Sigmoid colon (tissue), 7 donors: Measurements from ENCODE around the gene GLMP. TPM values are rescaled to one million over a fixed set of nuclear protein-coding genes. Genes with fewer than 3 reads are reported as not detected.

Experiments
- DNase-seq: peaks from one replicate; pipeline ENCODE4 v3.0.0-alpha.2; 2019
- H3K27ac ChIP-seq, 4 donors: fragments of 200-600 bp; sonication (generic); one replicate each; pipeline ENCODE4 v1.5.1; 2016 to 2019; ENCODE audit warnings: mild to moderate bottlenecking in 1 of 4
- H3K27me3 ChIP-seq, 3 donors: fragments of 200-600 bp; sonication (generic); one replicate each; pipeline ENCODE4 v1.5.1; 2019; ENCODE audit warnings: mild to moderate bottlenecking in 1 of 3
- H3K36me3 ChIP-seq, 4 donors: fragments of 200-600 bp; sonication (generic); one replicate each; pipeline ENCODE4 v1.5.1; 2016 to 2019
- H3K4me1 ChIP-seq, 4 donors: fragments of 200-600 bp; sonication (generic); one replicate each; pipeline ENCODE4 v1.5.1; 2017 to 2019
- H3K4me3 ChIP-seq, 4 donors: fragments of 200-600 bp; sonication (generic); one replicate each; pipeline ENCODE4 v1.5.1; 2017 to 2019; ENCODE audit warnings: mild to moderate bottlenecking in 2 of 4, moderate library complexity in 1 of 4
- H3K9me3 ChIP-seq, 4 donors: fragments of 200-600 bp in 3 of 4; sonication (generic) in 3 of 4; one replicate each; pipeline versions ENCODE4 v1.5.1 to v1.6.1; 2013 to 2019
- EP300 ChIP-seq, 4 donors: sonication (generic); formaldehyde crosslinking; IDR thresholded peaks; one replicate each; pipeline ENCODE4 v1.6.1; 2017; ENCODE audit warnings: antibody characterized with exemption in 4 of 4
- POLR2A ChIP-seq, 2 donors: fragments of 450-650 bp; IDR thresholded peaks; one replicate each; pipeline ENCODE4 v1.6.1; 2016; ENCODE audit warnings: antibody characterized with exemption in 2 of 2, mild to moderate bottlenecking in 2 of 2, moderate library complexity in 2 of 2
- POLR2AphosphoS5 ChIP-seq, 4 donors: sonication (generic); formaldehyde crosslinking; IDR thresholded peaks; one replicate each; pipeline ENCODE4 v1.6.1; 2017; ENCODE audit warnings: antibody characterized with exemption in 4 of 4
- WGBS, 2 donors: extraction: QIAGEN DNeasy Blood & Tissue Kit; methylation state at CpG; one replicate each; pipeline ENCODE4 v1.1.7; 2013; 5-methylcytosine and 5-hydroxymethylcytosine counted together
- intact Hi-C: fragments of 100-400 bp; cut with DNase I; formaldehyde crosslinking; loops from one replicate; pipeline ENCODE4 v1.15.1; 2023
- polyA plus RNA-seq, 3 donors: library from polyadenylated mRNA; stranded (reverse); fragments of 200-250 nt; gene quantifications; one replicate each; pipeline ENCODE4 v1.2.3, GENCODE V29; 2013
- total RNA-seq, 4 donors: library from RNA; depleted of rRNA; stranded (reverse); fragments of >200 nt; gene quantifications; one replicate each; pipeline ENCODE4 v1.1.0, GENCODE V29; 2016
- TF ChIP-seq, protein P1 (sequence below), 4 experiments: fragments of 450-650 bp in 3 of 4; fragments of 200-600 bp in 1 of 4; IDR thresholded peaks; one replicate each; pipeline ENCODE4 v1.5.1; 2016 to 2019; ENCODE audit warnings: antibody characterized with exemption in 4 of 4, mild to moderate bottlenecking in 3 of 4, moderate library complexity in 2 of 4
- donor health status: healthy with polysubstance abuse.
- donor health status: Bipolar disorder and iron deficiency.
- donor health status: healthy.

The GLMP gene, protein sequence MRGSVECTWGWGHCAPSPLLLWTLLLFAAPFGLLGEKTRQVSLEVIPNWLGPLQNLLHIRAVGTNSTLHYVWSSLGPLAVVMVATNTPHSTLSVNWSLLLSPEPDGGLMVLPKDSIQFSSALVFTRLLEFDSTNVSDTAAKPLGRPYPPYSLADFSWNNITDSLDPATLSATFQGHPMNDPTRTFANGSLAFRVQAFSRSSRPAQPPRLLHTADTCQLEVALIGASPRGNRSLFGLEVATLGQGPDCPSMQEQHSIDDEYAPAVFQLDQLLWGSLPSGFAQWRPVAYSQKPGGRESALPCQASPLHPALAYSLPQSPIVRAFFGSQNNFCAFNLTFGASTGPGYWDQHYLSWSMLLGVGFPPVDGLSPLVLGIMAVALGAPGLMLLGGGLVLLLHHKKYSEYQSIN
- 10 to 100 TPM; 33.3 to 49.2 (median 41.1) TPM for total RNA-seq
- 10 to 100 TPM; 34.8 to 53.2 (median 36.0) TPM for polyA plus RNA-seq

DNA sequence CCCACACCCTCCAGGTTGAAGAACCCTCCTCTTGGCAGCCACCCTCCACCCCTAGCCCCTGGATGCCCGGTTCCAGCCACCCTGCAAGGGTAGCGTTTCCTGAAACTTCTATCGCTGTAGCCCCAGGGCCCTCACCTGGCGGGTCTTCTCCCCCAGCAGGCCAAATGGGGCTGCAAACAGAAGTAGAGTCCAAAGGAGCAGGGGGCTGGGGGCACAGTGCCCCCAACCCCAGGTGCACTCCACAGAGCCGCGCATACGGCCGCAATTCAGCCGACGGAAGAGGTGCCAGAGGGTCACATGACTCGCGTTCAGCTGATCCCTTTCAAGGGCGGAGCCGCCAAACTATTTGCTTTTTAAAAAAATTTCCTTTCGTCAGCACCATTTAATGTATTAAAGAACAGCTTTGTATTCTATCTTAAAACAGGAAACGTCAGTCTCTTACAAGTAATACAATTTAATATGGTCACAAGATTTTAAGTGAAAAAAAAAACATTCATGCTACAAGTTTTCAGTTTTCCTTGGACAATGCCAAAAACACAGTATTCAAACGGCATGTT lies at the start of gene GLMP:
Gene GLMP, minus strand, starts transcription at position 289 of the 557 bp plus-strand sequence. Its CDS starts 34 bp downstream, at position 255.
- no peak for TF ChIP-seq EP300 (IDR thresholded peaks at IDR 0.05)
- peak in 3 of 4 donors; percentile 45 to 56 (median 46) for TF ChIP-seq POLR2AphosphoS5 (IDR thresholded peaks at IDR 0.05)
- no peak for TF ChIP-seq POLR2A (IDR thresholded peaks at IDR 0.05)
- TF ChIP-seq, protein P1, sequence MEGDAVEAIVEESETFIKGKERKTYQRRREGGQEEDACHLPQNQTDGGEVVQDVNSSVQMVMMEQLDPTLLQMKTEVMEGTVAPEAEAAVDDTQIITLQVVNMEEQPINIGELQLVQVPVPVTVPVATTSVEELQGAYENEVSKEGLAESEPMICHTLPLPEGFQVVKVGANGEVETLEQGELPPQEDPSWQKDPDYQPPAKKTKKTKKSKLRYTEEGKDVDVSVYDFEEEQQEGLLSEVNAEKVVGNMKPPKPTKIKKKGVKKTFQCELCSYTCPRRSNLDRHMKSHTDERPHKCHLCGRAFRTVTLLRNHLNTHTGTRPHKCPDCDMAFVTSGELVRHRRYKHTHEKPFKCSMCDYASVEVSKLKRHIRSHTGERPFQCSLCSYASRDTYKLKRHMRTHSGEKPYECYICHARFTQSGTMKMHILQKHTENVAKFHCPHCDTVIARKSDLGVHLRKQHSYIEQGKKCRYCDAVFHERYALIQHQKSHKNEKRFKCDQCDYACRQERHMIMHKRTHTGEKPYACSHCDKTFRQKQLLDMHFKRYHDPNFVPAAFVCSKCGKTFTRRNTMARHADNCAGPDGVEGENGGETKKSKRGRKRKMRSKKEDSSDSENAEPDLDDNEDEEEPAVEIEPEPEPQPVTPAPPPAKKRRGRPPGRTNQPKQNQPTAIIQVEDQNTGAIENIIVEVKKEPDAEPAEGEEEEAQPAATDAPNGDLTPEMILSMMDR (IDR thresholded peaks at IDR 0.05) = no peak
- Histone ChIP-seq H3K9me3 (no peaks in the 10 kb centered on the region), H3K4me1 (peaks cover 0 to 43% (median 34%) of the 10 kb centered on the region in 4 donors), H3K36me3 (no peaks in the 10 kb centered on the region), H3K27ac (peak within 1 kb of the TSS; percentile 68 to 75 (median 73)), H3K27me3 (no peaks in the 10 kb centered on the region), H3K4me3 (peak within 1 kb of the TSS; percentile 63 to 73 (median 70))
- intact Hi-C loops = no loop called here
- WGBS, 2 donors = 0 to 1% methylated on average over 17 of the region's 17 CpGs
- DNase-seq = peak; percentile 87

DNA sequence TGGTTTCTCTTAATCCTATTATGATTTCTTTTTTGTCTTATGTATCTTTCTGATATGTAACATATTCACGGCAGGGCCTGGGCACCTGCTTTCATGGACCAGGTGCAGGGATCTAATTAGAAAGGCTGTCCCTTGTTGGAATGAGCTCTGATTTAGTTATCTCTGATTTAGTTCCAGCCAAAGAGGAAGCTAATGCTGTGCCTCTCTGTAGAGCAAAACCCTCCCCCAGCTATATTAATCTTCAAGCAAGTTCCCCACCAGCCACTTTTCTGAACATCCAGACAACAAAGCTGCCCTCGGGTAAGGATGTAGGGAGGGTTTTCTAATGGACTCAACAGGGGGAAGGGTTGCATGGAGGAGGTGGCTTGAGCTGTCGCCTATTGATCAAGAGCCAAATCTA lies 48.9 kb upstream of the GLMP start:
- DNase-seq = no peak
- intact Hi-C loops = no loop called here
- H3K4me3 ChIP-seq = no peak overlapping the region
- no peak for TF ChIP-seq EP300 (IDR thresholded peaks at IDR 0.05)
- TF ChIP-seq, protein P1 (IDR thresholded peaks at IDR 0.05) = no peak
- TF ChIP-seq POLR2A (IDR thresholded peaks at IDR 0.05) = no peak
- no peak for TF ChIP-seq POLR2AphosphoS5 (IDR thresholded peaks at IDR 0.05)
- no peaks in the 10 kb centered on the region for H3K27me3 ChIP-seq
- no peak overlapping the region for H3K27ac ChIP-seq
- no peaks in the 10 kb centered on the region for H3K9me3 ChIP-seq
- no peaks in the 10 kb centered on the region for H3K4me1 ChIP-seq
- H3K36me3 ChIP-seq = no peaks in the 10 kb centered on the region
- 81 to 90% methylated on average over 3 of the region's 3 CpGs for WGBS, 2 donors

DNA sequence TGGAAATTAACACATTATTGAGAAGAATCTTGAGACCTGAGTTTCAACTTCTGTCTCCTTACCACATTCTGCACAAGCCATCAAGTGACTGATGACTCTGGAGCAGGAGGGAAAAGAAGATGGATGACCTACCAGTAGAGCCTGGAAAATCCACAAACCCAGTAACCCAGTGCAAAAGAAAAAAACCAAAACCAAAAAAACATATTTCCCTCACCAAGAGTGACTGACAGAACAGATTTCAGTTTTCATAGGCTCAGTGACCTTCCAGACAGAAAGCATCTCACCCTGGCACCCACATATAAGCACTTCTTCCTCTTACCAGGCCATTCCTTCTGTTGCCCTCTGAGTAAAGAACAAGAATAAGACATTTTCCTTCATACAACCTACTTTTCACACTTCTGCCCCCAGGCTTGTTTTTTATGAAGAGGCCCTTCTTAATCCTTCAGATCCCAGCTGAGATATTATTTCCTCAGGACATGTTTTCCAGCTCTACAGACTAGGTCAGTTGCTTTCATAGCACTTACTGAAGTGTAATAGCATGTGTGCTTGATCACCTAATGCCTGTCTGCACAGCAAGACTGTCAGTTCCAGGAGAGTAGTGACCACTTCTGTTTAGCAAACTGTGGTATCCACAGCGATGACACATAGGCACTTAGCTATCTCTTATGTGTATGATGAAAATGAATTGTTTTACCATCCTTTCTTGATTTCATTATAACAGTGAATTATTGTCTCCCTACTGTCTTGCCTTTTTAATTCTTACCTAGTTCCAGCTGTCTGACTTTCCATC lies 46.9 kb upstream of the GLMP start:
- DNase-seq = no peak
- Histone ChIP-seq H3K4me1 (peaks cover 0 to 2% (median under 1%) of the 10 kb centered on the region in 4 donors), H3K36me3 (no peaks in the 10 kb centered on the region), H3K9me3 (no peaks in the 10 kb centered on the region), H3K27me3 (no peaks in the 10 kb centered on the region), H3K4me3 (no peak overlapping the region), H3K27ac (no peak overlapping the region)
- TF ChIP-seq EP300 (IDR thresholded peaks at IDR 0.05) (no peak), POLR2AphosphoS5 (IDR thresholded peaks at IDR 0.05) (no peak), POLR2A (IDR thresholded peaks at IDR 0.05) (no peak)
- TF ChIP-seq, protein P1 (IDR thresholded peaks at IDR 0.05) = no peak
- 91 to 95% methylated on average over 1 of the region's 1 CpG for WGBS, 2 donors
- intact Hi-C loops = no loop called here

- peak; percentile 99 for DNase-seq
- H3K27me3 ChIP-seq = no peaks in the 10 kb centered on the region
- TF ChIP-seq POLR2A (IDR thresholded peaks at IDR 0.05) (peak; percentile 53 to 65), POLR2AphosphoS5 (IDR thresholded peaks at IDR 0.05) (peak; percentile 69 to 86 (median 80)), EP300 (IDR thresholded peaks at IDR 0.05) (no peak)
- peak within 1 kb of the TSS; percentile 80 to 88 (median 86) for H3K27ac ChIP-seq
- peak within 1 kb of the TSS; percentile 70 to 86 (median 74) for H3K4me3 ChIP-seq
- H3K36me3 ChIP-seq = peaks cover 0 to 22% (median 15%) of the 10 kb centered on the region in 4 donors
- 0% methylated on average over 47 of the region's 47 CpGs for WGBS, 2 donors
- no peaks in the 10 kb centered on the region for H3K9me3 ChIP-seq
- intact Hi-C loops = no loop called here
- peaks cover 0 to 27% (median 17%) of the 10 kb centered on the region in 4 donors for H3K4me1 ChIP-seq
Observed at GRCh38 chr1:156338180-156338976, 42.9 kb upstream of the GLMP start, which contains the start of the genes CCT3 and TSACC. TSS of gene CCT3 (minus strand) at chr1:156338292. CDS start at chr1:156338184, 108 bp downstream. TSS of gene TSACC (plus strand) at chr1:156338526. CDS start at chr1:156339758, 1,232 bp downstream.
